Measurements from ENCODE around the gene PARP9. TPM values are rescaled to one million over a fixed set of nuclear protein-coding genes. Genes with fewer than 3 reads are reported as not detected.
A peak's percentile ranks its signal among the peaks of the same experiment; 100 is the strongest.

Gene PARP9
- total RNA-seq, 1 experiment from 2014 or later: 1.8 TPM

DNA sequence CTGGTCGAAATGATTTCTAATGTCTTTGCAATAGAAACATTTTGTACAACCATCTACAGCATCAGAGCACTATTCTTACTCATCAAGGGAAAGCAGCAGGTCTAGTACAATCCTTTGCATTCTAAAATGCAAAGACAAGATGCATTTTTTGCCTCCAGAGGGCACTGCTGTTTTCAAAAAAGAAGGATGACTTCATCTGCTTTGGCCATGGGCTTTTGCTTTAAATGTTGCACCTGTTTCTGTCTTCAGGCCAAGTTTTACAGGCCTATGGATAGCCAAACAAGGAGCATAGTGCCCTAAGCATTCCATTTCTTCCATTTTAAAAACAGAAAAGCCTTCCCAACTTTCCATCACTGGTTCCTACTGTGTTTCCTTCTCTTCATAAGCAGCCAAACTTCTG is 3.4 kb downstream of the PARP9 start:
- TF ChIP-seq SOX15 (CRISPR knock-in tag; IDR thresholded peaks at IDR 0.05) (no peak), JAZF1 (CRISPR knock-in tag; IDR thresholded peaks at IDR 0.05) (no peak), ZNF671 (CRISPR knock-in tag; IDR thresholded peaks at IDR 0.05) (no peak), ZNF121 (CRISPR knock-in tag; IDR thresholded peaks at IDR 0.05) (no peak), NFATC4 (CRISPR knock-in tag; IDR thresholded peaks at IDR 0.05) (no peak), GRHL2 (CRISPR knock-in tag; IDR thresholded peaks at IDR 0.05; ENCODE audit: insufficient replicate concordance, severe bottlenecking) (no peak), RELA (CRISPR knock-in tag; IDR thresholded peaks at IDR 0.05; ENCODE audit: borderline replicate concordance) (no peak), CREM (CRISPR knock-in tag; IDR thresholded peaks at IDR 0.05) (no peak), NFYB (CRISPR knock-in tag; conservative IDR thresholded peaks at IDR 0.05; ENCODE audit: low read depth) (no peak), KAT7 (CRISPR knock-in tag; IDR thresholded peaks at IDR 0.05; ENCODE audit: borderline replicate concordance) (no peak), NR3C1 (CRISPR knock-in tag; conservative IDR thresholded peaks at IDR 0.05; ENCODE audit: low read depth) (no peak)
- TF ChIP-seq, protein P1, sequence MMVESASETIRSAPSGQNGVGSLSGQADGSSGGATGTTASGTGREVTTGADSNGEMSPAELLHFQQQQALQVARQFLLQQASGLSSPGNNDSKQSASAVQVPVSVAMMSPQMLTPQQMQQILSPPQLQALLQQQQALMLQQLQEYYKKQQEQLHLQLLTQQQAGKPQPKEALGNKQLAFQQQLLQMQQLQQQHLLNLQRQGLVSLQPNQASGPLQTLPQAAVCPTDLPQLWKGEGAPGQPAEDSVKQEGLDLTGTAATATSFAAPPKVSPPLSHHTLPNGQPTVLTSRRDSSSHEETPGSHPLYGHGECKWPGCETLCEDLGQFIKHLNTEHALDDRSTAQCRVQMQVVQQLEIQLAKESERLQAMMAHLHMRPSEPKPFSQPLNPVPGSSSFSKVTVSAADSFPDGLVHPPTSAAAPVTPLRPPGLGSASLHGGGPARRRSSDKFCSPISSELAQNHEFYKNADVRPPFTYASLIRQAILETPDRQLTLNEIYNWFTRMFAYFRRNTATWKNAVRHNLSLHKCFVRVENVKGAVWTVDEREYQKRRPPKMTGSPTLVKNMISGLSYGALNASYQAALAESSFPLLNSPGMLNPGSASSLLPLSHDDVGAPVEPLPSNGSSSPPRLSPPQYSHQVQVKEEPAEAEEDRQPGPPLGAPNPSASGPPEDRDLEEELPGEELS (CRISPR knock-in tag; IDR thresholded peaks at IDR 0.05): no peak
- TF ChIP-seq, protein P2, sequence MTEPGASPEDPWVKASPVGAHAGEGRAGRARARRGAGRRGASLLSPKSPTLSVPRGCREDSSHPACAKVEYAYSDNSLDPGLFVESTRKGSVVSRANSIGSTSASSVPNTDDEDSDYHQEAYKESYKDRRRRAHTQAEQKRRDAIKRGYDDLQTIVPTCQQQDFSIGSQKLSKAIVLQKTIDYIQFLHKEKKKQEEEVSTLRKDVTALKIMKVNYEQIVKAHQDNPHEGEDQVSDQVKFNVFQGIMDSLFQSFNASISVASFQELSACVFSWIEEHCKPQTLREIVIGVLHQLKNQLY (CRISPR knock-in tag; IDR thresholded peaks at IDR 0.05): no peak
- TF ChIP-seq, protein P3, sequence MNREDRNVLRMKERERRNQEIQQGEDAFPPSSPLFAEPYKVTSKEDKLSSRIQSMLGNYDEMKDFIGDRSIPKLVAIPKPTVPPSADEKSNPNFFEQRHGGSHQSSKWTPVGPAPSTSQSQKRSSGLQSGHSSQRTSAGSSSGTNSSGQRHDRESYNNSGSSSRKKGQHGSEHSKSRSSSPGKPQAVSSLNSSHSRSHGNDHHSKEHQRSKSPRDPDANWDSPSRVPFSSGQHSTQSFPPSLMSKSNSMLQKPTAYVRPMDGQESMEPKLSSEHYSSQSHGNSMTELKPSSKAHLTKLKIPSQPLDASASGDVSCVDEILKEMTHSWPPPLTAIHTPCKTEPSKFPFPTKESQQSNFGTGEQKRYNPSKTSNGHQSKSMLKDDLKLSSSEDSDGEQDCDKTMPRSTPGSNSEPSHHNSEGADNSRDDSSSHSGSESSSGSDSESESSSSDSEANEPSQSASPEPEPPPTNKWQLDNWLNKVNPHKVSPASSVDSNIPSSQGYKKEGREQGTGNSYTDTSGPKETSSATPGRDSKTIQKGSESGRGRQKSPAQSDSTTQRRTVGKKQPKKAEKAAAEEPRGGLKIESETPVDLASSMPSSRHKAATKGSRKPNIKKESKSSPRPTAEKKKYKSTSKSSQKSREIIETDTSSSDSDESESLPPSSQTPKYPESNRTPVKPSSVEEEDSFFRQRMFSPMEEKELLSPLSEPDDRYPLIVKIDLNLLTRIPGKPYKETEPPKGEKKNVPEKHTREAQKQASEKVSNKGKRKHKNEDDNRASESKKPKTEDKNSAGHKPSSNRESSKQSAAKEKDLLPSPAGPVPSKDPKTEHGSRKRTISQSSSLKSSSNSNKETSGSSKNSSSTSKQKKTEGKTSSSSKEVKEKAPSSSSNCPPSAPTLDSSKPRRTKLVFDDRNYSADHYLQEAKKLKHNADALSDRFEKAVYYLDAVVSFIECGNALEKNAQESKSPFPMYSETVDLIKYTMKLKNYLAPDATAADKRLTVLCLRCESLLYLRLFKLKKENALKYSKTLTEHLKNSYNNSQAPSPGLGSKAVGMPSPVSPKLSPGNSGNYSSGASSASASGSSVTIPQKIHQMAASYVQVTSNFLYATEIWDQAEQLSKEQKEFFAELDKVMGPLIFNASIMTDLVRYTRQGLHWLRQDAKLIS (CRISPR knock-in tag; IDR thresholded peaks at IDR 0.05; ENCODE audit: borderline replicate concordance): no peak
- TF ChIP-seq, protein P4, sequence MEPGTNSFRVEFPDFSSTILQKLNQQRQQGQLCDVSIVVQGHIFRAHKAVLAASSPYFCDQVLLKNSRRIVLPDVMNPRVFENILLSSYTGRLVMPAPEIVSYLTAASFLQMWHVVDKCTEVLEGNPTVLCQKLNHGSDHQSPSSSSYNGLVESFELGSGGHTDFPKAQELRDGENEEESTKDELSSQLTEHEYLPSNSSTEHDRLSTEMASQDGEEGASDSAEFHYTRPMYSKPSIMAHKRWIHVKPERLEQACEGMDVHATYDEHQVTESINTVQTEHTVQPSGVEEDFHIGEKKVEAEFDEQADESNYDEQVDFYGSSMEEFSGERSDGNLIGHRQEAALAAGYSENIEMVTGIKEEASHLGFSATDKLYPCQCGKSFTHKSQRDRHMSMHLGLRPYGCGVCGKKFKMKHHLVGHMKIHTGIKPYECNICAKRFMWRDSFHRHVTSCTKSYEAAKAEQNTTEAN (CRISPR knock-in tag; IDR thresholded peaks at IDR 0.05): no peak
- TF ChIP-seq, protein P5, sequence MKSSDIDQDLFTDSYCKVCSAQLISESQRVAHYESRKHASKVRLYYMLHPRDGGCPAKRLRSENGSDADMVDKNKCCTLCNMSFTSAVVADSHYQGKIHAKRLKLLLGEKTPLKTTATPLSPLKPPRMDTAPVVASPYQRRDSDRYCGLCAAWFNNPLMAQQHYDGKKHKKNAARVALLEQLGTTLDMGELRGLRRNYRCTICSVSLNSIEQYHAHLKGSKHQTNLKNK (CRISPR knock-in tag; IDR thresholded peaks at IDR 0.05): no peak
- TF ChIP-seq, protein P6, sequence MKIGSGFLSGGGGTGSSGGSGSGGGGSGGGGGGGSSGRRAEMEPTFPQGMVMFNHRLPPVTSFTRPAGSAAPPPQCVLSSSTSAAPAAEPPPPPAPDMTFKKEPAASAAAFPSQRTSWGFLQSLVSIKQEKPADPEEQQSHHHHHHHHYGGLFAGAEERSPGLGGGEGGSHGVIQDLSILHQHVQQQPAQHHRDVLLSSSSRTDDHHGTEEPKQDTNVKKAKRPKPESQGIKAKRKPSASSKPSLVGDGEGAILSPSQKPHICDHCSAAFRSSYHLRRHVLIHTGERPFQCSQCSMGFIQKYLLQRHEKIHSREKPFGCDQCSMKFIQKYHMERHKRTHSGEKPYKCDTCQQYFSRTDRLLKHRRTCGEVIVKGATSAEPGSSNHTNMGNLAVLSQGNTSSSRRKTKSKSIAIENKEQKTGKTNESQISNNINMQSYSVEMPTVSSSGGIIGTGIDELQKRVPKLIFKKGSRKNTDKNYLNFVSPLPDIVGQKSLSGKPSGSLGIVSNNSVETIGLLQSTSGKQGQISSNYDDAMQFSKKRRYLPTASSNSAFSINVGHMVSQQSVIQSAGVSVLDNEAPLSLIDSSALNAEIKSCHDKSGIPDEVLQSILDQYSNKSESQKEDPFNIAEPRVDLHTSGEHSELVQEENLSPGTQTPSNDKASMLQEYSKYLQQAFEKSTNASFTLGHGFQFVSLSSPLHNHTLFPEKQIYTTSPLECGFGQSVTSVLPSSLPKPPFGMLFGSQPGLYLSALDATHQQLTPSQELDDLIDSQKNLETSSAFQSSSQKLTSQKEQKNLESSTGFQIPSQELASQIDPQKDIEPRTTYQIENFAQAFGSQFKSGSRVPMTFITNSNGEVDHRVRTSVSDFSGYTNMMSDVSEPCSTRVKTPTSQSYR (CRISPR knock-in tag; IDR thresholded peaks at IDR 0.05): no peak
- peak overlapping the region; percentile 90 for H3K27ac Mint-ChIP-seq
- ATAC-seq: peak; percentile 13
- peaks cover 33% of the 10 kb centered on the region for H3K4me1 Mint-ChIP-seq
- POLR2A ChIA-PET: no interaction called here
- CTCF ChIA-PET: interaction anchor here (1.2 to 2.4 kb wide), 4 partner anchors 11 to 168 kb away, joined by 3 to 17 read pairs (median 4); partner anchors contain the start of gene PARP14
- no peak overlapping the region for H3K4me3 Mint-ChIP-seq
- H3K9me3 Mint-ChIP-seq: no peaks in the 10 kb centered on the region
- no peaks in the 10 kb centered on the region for H3K36me3 Mint-ChIP-seq
- H3K27me3 Mint-ChIP-seq (ENCODE audit: low read depth): peaks cover 6% of the 10 kb centered on the region
- DNase-seq (ENCODE audit: low spot score): no peak

Data from WTC11 (cell line).